ENCODE results near the gene APBA2. TPM values are rescaled to one million over a fixed set of nuclear protein-coding genes. Genes with fewer than 3 reads are reported as not detected.

Gene APBA2
- total RNA-seq, 4 donors from 2014 or later, result 1.3 to 7.0 (median 2.4) TPM

GRCh38 chr15:29008846-29009245 lies 123.1 kb downstream of the APBA2 start:
- Histone ChIP-seq H3K27me3 (no peaks in the 10 kb centered on the region), H3K27ac (no peak overlapping the region), H3K4me1 (no peaks in the 10 kb centered on the region), H3K36me3 (no peaks in the 10 kb centered on the region), H3K9me3 (no peaks in the 10 kb centered on the region), H3K4me3 (no peak overlapping the region)
- no peak for DNase-seq (ENCODE audit: low spot score in 2 of 2)
- WGBS, result 68% methylated on average over 2 of the region's 2 CpGs
- TF ChIP-seq POLR2A (IDR thresholded peaks at IDR 0.05) (no peak), EP300 (IDR thresholded peaks at IDR 0.05) (no peak), CTCF (IDR thresholded peaks at IDR 0.05) (no peak), POLR2AphosphoS5 (IDR thresholded peaks at IDR 0.05) (no peak)

- no peak overlapping the region for H3K4me3 ChIP-seq
- WGBS, result 74% methylated on average over 2 of the region's 2 CpGs
- H3K4me1 ChIP-seq, result no peaks in the 10 kb centered on the region
- no peak overlapping the region for H3K27ac ChIP-seq
- H3K9me3 ChIP-seq, result no peaks in the 10 kb centered on the region
- TF ChIP-seq POLR2AphosphoS5 (IDR thresholded peaks at IDR 0.05) (no peak), CTCF (IDR thresholded peaks at IDR 0.05) (no peak), EP300 (IDR thresholded peaks at IDR 0.05) (no peak), POLR2A (IDR thresholded peaks at IDR 0.05) (no peak)
- H3K27me3 ChIP-seq, result no peaks in the 10 kb centered on the region
- DNase-seq (ENCODE audit: low spot score in 2 of 2), result no peak
- no peaks in the 10 kb centered on the region for H3K36me3 ChIP-seq
These were observed 126.3 kb downstream of the APBA2 start for GRCh38 chr15:29012097-29012496.

- TF ChIP-seq CTCF (IDR thresholded peaks at IDR 0.05), result no peak
- no peak for TF ChIP-seq POLR2A (IDR thresholded peaks at IDR 0.05)
- TF ChIP-seq POLR2AphosphoS5 (IDR thresholded peaks at IDR 0.05), result no peak
- TF ChIP-seq EP300 (IDR thresholded peaks at IDR 0.05), result no peak
- H3K27ac ChIP-seq, result no peak overlapping the region
- 12% methylated on average over 1 of the region's 1 CpG for WGBS
- H3K27me3 ChIP-seq, result no peaks in the 10 kb centered on the region
- H3K9me3 ChIP-seq, result no peaks in the 10 kb centered on the region
- H3K36me3 ChIP-seq, result no peaks in the 10 kb centered on the region
- no peak for DNase-seq (ENCODE audit: low spot score in 2 of 2)
- no peak overlapping the region for H3K4me3 ChIP-seq
- no peaks in the 10 kb centered on the region for H3K4me1 ChIP-seq
These were observed 128.7 kb downstream of the APBA2 start for GRCh38 chr15:29014493-29014892.

GRCh38 chr15:29016518-29016917 lies 130.7 kb downstream of the APBA2 start:
- TF ChIP-seq POLR2AphosphoS5 (IDR thresholded peaks at IDR 0.05) (no peak), POLR2A (IDR thresholded peaks at IDR 0.05) (no peak), CTCF (IDR thresholded peaks at IDR 0.05) (no peak)
- no peak for DNase-seq (ENCODE audit: low spot score in 2 of 2)
- no peak overlapping the region for H3K4me3 ChIP-seq
- H3K4me1 ChIP-seq, result no peaks in the 10 kb centered on the region
- no peak overlapping the region for H3K27ac ChIP-seq
- 94% methylated on average over 3 of the region's 3 CpGs for WGBS
- no peaks in the 10 kb centered on the region for H3K9me3 ChIP-seq
- no peaks in the 10 kb centered on the region for H3K36me3 ChIP-seq
- H3K27me3 ChIP-seq, result no peaks in the 10 kb centered on the region

GRCh38 chr15:29018120-29018805 lies 132.5 kb downstream of the APBA2 start:
- TF ChIP-seq POLR2AphosphoS5 (IDR thresholded peaks at IDR 0.05) (no peak), POLR2A (IDR thresholded peaks at IDR 0.05) (no peak), CTCF (IDR thresholded peaks at IDR 0.05) (no peak), EP300 (IDR thresholded peaks at IDR 0.05) (no peak)
- Histone ChIP-seq H3K27ac (no peak overlapping the region), H3K4me3 (no peak overlapping the region), H3K36me3 (no peaks in the 10 kb centered on the region), H3K4me1 (no peaks in the 10 kb centered on the region), H3K27me3 (no peaks in the 10 kb centered on the region), H3K9me3 (no peaks in the 10 kb centered on the region)
- DNase-seq (ENCODE audit: low spot score in 2 of 2), result no peak
- WGBS, result 78% methylated on average over 8 of the region's 8 CpGs
